HG02642 (cell line): ENCODE data around the gene OR10J1.
"Not testable (repeated sequence)": the region's sequence is repeated elsewhere in the genome, so short reads cannot be mapped to it uniquely, and the experiment has no call there.

Experiments
- ATAC-seq: cut with Tn5 transposase; IDR thresholded peaks from one replicate; pipeline ENCODE4 v1.9.1; 2021; ENCODE audit warnings: mild to moderate bottlenecking; ENCODE audit not compliant: unreplicated experiment, poor library complexity

Gene OR10J1, protein sequence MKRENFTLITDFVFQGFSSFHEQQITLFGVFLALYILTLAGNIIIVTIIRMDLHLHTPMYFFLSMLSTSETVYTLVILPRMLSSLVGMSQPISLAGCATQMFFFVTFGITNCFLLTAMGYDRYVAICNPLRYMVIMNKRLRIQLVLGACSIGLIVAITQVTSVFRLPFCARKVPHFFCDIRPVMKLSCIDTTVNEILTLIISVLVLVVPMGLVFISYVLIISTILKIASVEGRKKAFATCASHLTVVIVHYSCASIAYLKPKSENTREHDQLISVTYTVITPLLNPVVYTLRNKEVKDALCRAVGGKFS

GRCh38 chr1:159439422-159439821, at the start of gene OR10J1:
Gene OR10J1, plus strand, starts transcription at chr1:159439722. Its CDS starts 70 bp downstream, at chr1:159439792.
- no peak for ATAC-seq

- no peak for ATAC-seq
Measured at GRCh38 chr1:159406821-159407220, 32.7 kb upstream of the OR10J1 start.

DNA sequence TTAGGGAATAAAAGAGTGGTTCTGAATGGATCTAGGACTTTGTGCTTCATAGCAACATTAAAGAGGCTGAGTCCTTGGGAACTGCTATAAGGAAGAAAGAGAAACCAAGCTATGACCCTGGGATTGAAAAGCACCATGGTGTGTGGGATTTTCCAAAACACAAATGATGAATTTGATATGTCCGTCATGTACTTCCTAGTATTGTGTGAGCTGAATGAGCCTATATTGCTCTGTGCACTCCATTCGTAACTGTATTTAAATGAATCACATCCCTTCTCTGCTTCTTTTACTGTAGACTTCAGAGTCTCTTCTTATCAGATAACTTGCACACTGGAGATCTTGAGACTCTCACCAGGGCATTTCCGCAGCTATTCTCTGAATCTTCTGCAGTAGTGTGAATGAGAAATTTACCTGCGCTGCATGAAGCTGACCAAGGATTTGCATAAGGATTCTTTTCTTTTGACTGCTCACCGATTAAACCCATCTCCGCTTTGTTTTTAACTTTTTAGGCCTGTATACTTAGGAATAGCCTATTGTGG, 30.6 kb upstream of the OR10J1 start:
- no peak for ATAC-seq

GRCh38 chr1:159421821-159422220, 17.7 kb upstream of the OR10J1 start:
- no peak for ATAC-seq

- no peak for ATAC-seq
Measured at GRCh38 chr1:159428536-159428935, 11.0 kb upstream of the OR10J1 start.

DNA sequence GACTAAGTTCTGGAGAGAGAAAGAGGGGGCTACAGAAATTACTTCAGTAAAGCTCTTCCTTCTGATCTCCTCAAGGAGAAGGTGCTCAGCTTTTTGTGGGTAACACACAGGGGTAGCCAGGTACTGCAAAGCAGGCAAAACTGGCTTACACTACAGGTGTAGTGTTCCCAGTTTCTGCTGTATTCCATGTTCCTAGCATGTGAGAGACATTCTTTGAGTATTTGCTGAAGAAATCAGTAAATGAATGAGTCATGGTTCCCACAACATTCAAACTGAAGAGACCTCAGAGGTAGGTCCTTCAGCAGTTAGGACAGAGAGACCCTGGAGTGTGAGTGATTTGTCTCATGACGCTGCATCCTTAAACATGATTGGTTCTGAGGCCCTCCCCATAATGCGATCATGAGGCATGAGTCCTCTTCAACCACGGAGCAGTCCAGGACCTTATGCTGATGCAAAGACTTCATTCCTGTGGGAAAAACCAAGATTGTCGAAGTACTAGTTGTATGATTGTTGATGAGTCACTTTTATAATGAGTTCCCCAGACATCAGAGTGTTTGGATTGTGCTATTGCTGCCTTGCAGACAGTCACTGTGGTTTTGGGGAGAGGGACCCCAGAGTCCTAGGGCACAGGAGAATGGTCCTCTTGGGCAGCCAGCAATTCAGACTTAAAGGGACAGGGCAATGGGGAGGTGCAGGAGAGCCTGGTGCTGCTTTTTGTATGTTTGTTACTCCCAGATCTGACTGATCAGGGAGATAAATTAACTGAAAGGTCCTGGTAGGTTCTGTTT, 10.3 kb upstream of the OR10J1 start:
- no peak for ATAC-seq

DNA sequence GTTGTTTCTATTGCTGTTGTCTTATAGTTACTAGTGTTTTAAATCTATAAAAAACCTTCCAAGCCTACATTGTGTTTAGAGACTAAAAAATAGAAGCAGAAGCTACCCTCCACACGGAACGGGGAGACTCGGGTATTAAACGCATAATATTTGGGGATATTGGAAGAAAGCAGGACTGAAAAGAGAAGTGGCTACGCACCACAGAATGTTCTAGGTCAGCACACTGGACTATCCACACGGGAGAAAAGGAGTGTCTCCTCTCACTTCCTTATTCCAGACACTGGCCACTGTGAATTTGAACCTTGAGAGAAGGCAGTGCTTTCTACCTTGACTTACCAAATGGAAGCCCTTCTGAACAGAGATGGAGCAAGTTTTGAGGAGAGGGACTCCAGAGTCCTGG, 8.5 kb upstream of the OR10J1 start:
- ATAC-seq: no peak

DNA sequence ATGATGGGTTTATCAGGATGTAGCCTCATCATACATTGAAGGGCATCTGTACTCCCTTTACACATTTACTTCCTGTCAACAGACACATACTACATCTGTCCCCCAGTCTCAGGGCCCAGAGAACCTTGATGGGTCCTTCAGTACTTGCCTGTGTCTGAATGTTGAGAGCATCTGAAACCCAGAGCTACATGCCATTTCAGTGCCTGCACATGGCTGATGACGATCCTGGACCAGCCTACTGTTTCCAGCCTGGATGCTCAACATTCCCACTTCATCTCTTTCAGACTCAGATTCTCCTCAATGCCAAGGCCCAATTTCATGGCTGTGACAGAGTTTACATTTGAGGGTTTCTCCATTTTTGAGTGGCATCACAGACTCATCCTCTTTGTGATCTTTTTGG, 7.6 kb upstream of the OR10J1 start, which contains the start of gene OR10J4:
OR10J4 (plus strand) TSS at position 301 of the 400 bp plus-strand sequence.
- ATAC-seq: no peak

GRCh38 chr1:159436469-159436868, 3.1 kb upstream of the OR10J1 start:
- no peak for ATAC-seq

DNA sequence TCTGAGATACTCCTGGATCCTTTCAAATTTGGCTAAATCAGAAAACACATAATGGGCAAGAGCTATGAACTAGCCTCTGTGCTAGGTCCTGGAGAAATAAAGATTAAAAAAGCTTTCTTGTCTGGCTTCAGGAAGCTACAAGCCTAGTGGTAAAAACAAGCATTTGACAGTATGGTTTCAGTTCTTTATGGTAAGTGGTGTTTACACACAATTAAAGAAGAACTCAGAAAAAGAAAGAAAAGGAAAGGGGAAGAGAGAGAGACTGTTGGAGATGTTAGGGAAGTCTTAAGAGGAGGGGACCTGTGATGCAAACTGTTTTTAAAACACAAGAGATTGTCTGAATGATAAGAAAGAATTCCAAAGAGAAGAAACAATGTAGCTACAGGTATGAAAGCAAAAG, 1.8 kb downstream of the OR10J1 start:
- no peak for ATAC-seq

GRCh38 chr1:159442428-159442827, 2.9 kb downstream of the OR10J1 start:
- ATAC-seq: no peak

GRCh38 chr1:159443066-159443750, 3.7 kb downstream of the OR10J1 start:
- no peak for ATAC-seq

GRCh38 chr1:159444511-159444910, 5.0 kb downstream of the OR10J1 start:
- ATAC-seq: no peak

- ATAC-seq: no peak
Measured at GRCh38 chr1:159448181-159448580, 8.7 kb downstream of the OR10J1 start.

DNA sequence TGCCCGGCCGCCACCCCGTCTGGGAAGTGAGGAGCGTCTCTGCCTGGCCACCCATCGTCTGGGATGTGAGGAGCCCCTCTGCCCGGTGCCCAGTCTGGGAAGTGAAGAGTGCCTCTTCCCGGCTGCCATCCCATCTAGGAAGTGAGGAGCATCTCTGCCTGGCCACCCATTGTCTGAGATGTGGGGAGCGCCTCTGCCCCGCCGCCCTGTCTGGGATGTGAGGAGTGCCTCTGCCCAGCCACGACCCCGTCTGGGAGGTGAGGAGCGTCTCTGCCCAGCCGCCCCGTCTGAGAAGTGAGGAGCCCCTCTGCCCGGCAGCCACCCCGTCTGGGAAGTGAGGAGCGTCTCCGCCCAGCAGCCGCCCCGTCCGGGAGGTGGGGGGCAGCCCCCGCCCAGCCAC, 10.1 kb downstream of the OR10J1 start:
- ATAC-seq: not testable (repeated sequence)

DNA sequence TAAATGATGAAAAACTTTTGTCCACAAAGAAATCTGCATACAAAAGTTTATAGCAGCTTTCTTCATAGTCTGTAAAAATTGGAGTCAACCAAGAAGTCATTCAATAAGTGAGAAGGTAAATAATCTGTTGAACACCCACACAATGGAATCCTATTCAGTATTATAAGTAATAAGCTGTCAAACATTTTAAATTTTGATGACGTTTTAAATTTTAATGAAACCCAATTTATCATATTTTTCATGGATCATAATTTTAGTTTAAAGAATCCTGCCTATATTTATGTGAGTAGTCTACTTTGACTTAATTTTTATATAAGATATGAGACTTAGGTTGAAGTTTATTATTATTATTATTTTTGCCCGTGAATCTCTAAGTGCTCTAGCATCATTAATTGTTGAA, 20.0 kb downstream of the OR10J1 start:
- no peak for ATAC-seq

GRCh38 chr1:159465191-159465603, 25.7 kb downstream of the OR10J1 start:
- no peak for ATAC-seq

DNA sequence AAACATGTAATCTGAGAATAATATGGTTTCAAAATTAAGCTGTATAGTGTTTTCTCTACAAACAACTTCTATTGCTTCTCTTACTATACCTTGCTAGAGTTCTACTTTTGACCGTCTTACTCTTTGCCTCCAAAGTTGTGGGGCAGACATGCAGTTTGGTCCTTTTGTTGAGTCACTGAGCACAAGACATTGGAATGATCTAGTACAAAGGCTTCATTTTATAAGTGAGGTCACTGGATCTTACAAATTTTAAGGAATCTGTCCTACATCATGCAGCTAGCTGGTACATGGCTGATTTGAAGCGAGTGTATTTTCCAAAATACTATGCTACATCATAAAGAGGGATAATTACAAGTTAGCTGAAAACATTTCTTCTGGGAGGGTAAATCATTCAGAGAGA, 28.8 kb downstream of the OR10J1 start:
- ATAC-seq: no peak

GRCh38 chr1:159469921-159470533, 30.5 kb downstream of the OR10J1 start:
- ATAC-seq: no peak

GRCh38 chr1:159473335-159473734, 33.8 kb downstream of the OR10J1 start:
- ATAC-seq: no peak
